GM12878 (cell line): ENCODE data around the gene NECTIN1. TPM values are rescaled to one million over a fixed set of nuclear protein-coding genes. Genes with fewer than 3 reads are reported as not detected.

Experiments
- ATAC-seq: fragments of 200-7000 bp; cut with Tn5 transposase; 3 replicates; pipeline ENCODE4 v1.9.1; 2020; ENCODE audit warnings: mild to moderate bottlenecking, moderate library complexity
- BruUV-seq: library from RNA; stranded (reverse); fragments of 400-500 nt; replicated peaks from 2 replicates; lab custom pipeline; 2021; lab: Mats Ljungman, UMichigan
- CTCF ChIA-PET: fragments of 300-600 bp; sonication (Branson Sonifier 250); formaldehyde crosslinking; extraction: SDS; loops from one replicate; lab custom pipeline; 2021; ENCODE audit warnings: inconsistent platforms; lab: Yijun Ruan, JAX
- POLR2A ChIA-PET: fragments of 350-600 bp; formaldehyde crosslinking; extraction: SDS; loops from one replicate; lab custom pipeline; 2021; ENCODE audit warnings: inconsistent platforms; lab: Charles Lee
- RAD21 ChIA-PET: fragments of 300-600 bp; sonication (Branson Sonifier 250); formaldehyde crosslinking; loops from one replicate; lab custom pipeline; 2023; ENCODE audit warnings: antibody characterized with exemption; ENCODE audit not compliant: unreplicated experiment; lab: Charles Lee
- SMC1A ChIA-PET: fragments of 300-600 bp; sonication (Branson Sonifier 250); formaldehyde crosslinking; loops from one replicate; lab custom pipeline; 2023; ENCODE audit not compliant: unreplicated experiment, uncharacterized antibody; lab: Charles Lee
- DNase-seq: peaks from one replicate; pipeline ENCODE4 v3.0.0-alpha.2; 2011; ENCODE audit warnings: low read depth, low spot score
- FAIRE-seq: peaks from 3 replicates; lab custom pipeline; 2011; peaks lifted over from hg19 to GRCh38; lab: Jason Lieb, UNC
- H2AFZ ChIP-seq: 2 replicates; pipeline ENCODE4 v1.6.0; 2011; ENCODE audit warnings: low read depth, low read length, control low read depth; ENCODE audit not compliant: control insufficient read depth
- H3K27ac ChIP-seq: 2 replicates; pipeline ENCODE4 v1.5.1; 2011; ENCODE audit warnings: control low read depth; ENCODE audit not compliant: control insufficient read depth, insufficient read depth
- H3K27me3 ChIP-seq, 2 experiments: replicated peaks in 1 of 2; 2 replicates each; pipeline versions ENCODE4 v1.6.0 to v1.6.1; 2011; ENCODE audit warnings: low read length in 1 of 2; ENCODE audit not compliant: control insufficient read depth in 2 of 2, insufficient read depth in 2 of 2
- H3K36me3 ChIP-seq, 2 experiments: 2 replicates each; pipeline ENCODE4 v1.5.1; 2011; ENCODE audit warnings: low read length in 1 of 2; ENCODE audit not compliant: control insufficient read depth in 2 of 2, insufficient read depth in 2 of 2
- H3K4me1 ChIP-seq: 2 replicates; pipeline ENCODE4 v1.6.1; 2011; ENCODE audit warnings: mild to moderate bottlenecking, low read length, moderate library complexity, mixed read lengths; ENCODE audit not compliant: control insufficient read depth, insufficient read depth
- H3K4me2 ChIP-seq: 2 replicates; pipeline ENCODE4 v1.6.0; 2011; ENCODE audit warnings: control low read depth; ENCODE audit not compliant: control insufficient read depth, insufficient read depth
- H3K4me3 ChIP-seq: fragments of 200-600 bp; sonication (generic); 2 replicates; pipeline ENCODE4 v1.5.1; 2016
- H3K79me2 ChIP-seq: 2 replicates; pipeline ENCODE4 v1.6.0; 2011; ENCODE audit warnings: low read length; ENCODE audit not compliant: control insufficient read depth, insufficient read depth
- H3K9ac ChIP-seq: 2 replicates; pipeline ENCODE4 v1.8.0; 2011; ENCODE audit warnings: low read length, control low read depth, mixed read lengths; ENCODE audit not compliant: control insufficient read depth, insufficient read depth
- H3K9me3 ChIP-seq: replicated peaks from 3 replicates; pipeline ENCODE4 v1.5.1; 2011; ENCODE audit warnings: mild to moderate bottlenecking, low read length; ENCODE audit not compliant: control insufficient read depth, insufficient read depth
- H4K20me1 ChIP-seq: 2 replicates; pipeline ENCODE4 v1.6.0; 2011; ENCODE audit not compliant: control insufficient read depth, insufficient read depth
- CHD2 ChIP-seq: IDR thresholded peaks from 2 replicates; pipeline ENCODE4 v1.6.1; 2011; ENCODE audit warnings: low read depth, low read length, improper control_type of control experiment, borderline replicate concordance
- CHD4 ChIP-seq: fragments of 200-600 bp; sonication (generic); IDR thresholded peaks from 2 replicates; pipeline ENCODE4 v1.6.1; 2016; ENCODE audit warnings: mild to moderate bottlenecking
- EGR1 ChIP-seq, 2 experiments: IDR thresholded peaks; 1 replicate in 1 of 2; 2 replicates in 1 of 2; pipeline ENCODE4 v1.6.1; 2011 to 2012; ENCODE audit warnings: low read depth in 2 of 2, low read length in 2 of 2, borderline replicate concordance in 1 of 2, mild to moderate bottlenecking in 1 of 2, moderate library complexity in 1 of 2
- GABPA ChIP-seq: IDR thresholded peaks from 2 replicates; pipeline ENCODE4 v1.6.1; 2014; ENCODE audit warnings: antibody characterized with exemption, low read depth, mild to moderate bottlenecking, inconsistent platforms
- NFIC ChIP-seq: IDR thresholded peaks from 2 replicates; pipeline ENCODE4 v1.6.1; 2012; ENCODE audit warnings: low read depth, mild to moderate bottlenecking, inconsistent platforms, low read length, moderate library complexity
- NFXL1 ChIP-seq: fragments of 450-650 bp; IDR thresholded peaks from 2 replicates; pipeline ENCODE4 v1.6.1; 2017; ENCODE audit warnings: antibody characterized with exemption, mild to moderate bottlenecking, borderline replicate concordance
- SMAD5 ChIP-seq: IDR thresholded peaks from 2 replicates; pipeline ENCODE4 v1.6.1; 2016; ENCODE audit warnings: antibody characterized with exemption, low read depth
- TCF12 ChIP-seq: IDR thresholded peaks from 2 replicates; pipeline ENCODE4 v1.6.1; 2011; ENCODE audit warnings: low read depth, mild to moderate bottlenecking, low read length
- ZNF687 ChIP-seq: fragments of 450-650 bp; IDR thresholded peaks from 2 replicates; pipeline ENCODE4 v1.6.1; 2017; ENCODE audit warnings: mild to moderate bottlenecking, moderate library complexity
- ZZZ3 ChIP-seq: IDR thresholded peaks from 2 replicates; pipeline ENCODE4 v1.6.1; 2011; ENCODE audit warnings: low read depth; ENCODE audit not compliant: control insufficient read depth, insufficient read length
- WGBS: methylation state at CpG from one replicate; pipeline ENCODE4 v1.1.6; 2016; ENCODE audit warnings: low lambda C conversion rate; ENCODE audit not compliant: insufficient replicate concordance, insufficient coverage; ENCODE audit errors: missing lambda C conversion rate; 5-methylcytosine and 5-hydroxymethylcytosine counted together
- in situ Hi-C: fragments of 300-500 bp; cut with MboI; formaldehyde crosslinking; loops from 9 replicates; pipeline ENCODE4 v1.14.3; 2018; ENCODE audit warnings: mixed read lengths
- intact Hi-C: fragments of 100-400 bp; cut with micrococcal nuclease; formaldehyde crosslinking; loops from one replicate; pipeline ENCODE4 v1.14.2; 2022; ENCODE audit not compliant: unreplicated experiment
- polyA plus RNA-seq, 11 experiments: library from polyadenylated mRNA; depleted of rRNA in 4 of 11; unstranded in 6 of 11; stranded (reverse) in 5 of 11; fragments of >200 nt; fragmentation: Nextera tagmentation in 4 of 11; fragmentation: Illumina TruSeq in 1 of 11; extraction: Ambion mirVana in 4 of 11; extraction: Trizol in 1 of 11; gene quantifications; 1 replicate in 1 of 11; 2 replicates in 10 of 11; pipeline versions ENCODE4 v1.2.1 to v1.2.3, GENCODE V29; 2011 to 2016; ENCODE audit warnings: inconsistent platforms in 2 of 11, missing spikeins in 2 of 11, low read depth in 1 of 11
- total RNA-seq, 4 experiments: library from RNA; depleted of rRNA in 3 of 4; stranded (reverse); fragments of >200 nt in 3 of 4; fragmentation: Illumina TruSeq in 1 of 4; extraction: Trizol in 1 of 4; gene quantifications; 2 replicates each; pipeline versions ENCODE4 v1.2.1 to v1.2.3, GENCODE V29; 2013 to 2021
- TF ChIP-seq, protein P1 (sequence below): fragments of 450-650 bp; IDR thresholded peaks from 2 replicates; pipeline ENCODE4 v1.6.1; 2017; ENCODE audit warnings: low read depth, mild to moderate bottlenecking, moderate library complexity

Gene NECTIN1
- total and polyA plus RNA-seq, 10 of the 15 experiments (the other 5 are each of a cell fraction or from before 2014, with no cell fraction given): 0.97 to 9.2 (median 2.3) TPM

DNA sequence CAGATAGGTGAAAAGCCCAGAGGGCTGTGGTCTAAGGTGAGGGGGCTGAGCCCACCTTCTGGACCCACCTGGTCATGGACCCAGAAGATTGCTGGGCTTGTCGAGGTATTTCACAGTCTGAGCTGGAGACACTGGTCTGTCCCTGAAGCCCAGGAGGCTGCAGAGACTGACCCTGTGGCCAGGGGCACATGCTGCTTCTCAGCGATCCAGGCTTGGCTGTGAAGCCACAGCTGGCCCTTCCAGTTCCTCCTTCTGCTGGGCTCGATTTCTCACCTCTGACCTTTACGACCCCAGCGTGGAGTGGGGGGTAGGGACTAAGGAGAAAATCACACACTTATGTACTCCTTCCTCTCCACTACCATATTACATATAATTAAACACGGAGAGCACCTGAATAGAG lies 88.5 kb downstream of the NECTIN1 start:
- SMC1A ChIA-PET: interaction anchor here (1.0 kb wide), 1 partner anchor 15 kb away, joined by 3 read pairs; no protein-coding TSS in a partner anchor
- RAD21 ChIA-PET: interaction anchor here (0.7 to 4.2 kb wide), 3 partner anchors 89 to 462 kb away, joined by 3 to 12 read pairs (median 3); partner anchors contain the start of gene NECTIN1
- in situ Hi-C loops: no loop called here

More for the DNA sequence above, 88.5 kb downstream of the NECTIN1 start:
- ATAC-seq (no peak), DNase-seq (no peak), FAIRE-seq (no peak)
- TF ChIP-seq TCF12: no peak
- TF ChIP-seq ZZZ3: no peak
- TF ChIP-seq CHD2: no peak
- no peak for TF ChIP-seq NFXL1
- no peak for TF ChIP-seq EGR1 (IDR thresholded peaks at IDR 0.05; ENCODE audit: borderline replicate concordance in 1 of 2, low read depth in 2 of 2, low read length in 2 of 2)
- TF ChIP-seq, protein P1, sequence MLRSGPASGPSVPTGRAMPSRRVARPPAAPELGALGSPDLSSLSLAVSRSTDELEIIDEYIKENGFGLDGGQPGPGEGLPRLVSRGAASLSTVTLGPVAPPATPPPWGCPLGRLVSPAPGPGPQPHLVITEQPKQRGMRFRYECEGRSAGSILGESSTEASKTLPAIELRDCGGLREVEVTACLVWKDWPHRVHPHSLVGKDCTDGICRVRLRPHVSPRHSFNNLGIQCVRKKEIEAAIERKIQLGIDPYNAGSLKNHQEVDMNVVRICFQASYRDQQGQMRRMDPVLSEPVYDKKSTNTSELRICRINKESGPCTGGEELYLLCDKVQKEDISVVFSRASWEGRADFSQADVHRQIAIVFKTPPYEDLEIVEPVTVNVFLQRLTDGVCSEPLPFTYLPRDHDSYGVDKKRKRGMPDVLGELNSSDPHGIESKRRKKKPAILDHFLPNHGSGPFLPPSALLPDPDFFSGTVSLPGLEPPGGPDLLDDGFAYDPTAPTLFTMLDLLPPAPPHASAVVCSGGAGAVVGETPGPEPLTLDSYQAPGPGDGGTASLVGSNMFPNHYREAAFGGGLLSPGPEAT: no peak
- TF ChIP-seq CHD4: no peak
- TF ChIP-seq NFIC: no peak
- TF ChIP-seq GABPA: no peak
- TF ChIP-seq SMAD5: no peak
- TF ChIP-seq ZNF687: no peak
- 13% methylated on average over 6 of the region's 6 CpGs for WGBS
- Histone ChIP-seq H3K27me3 (peaks cover 3% of the 10 kb centered on the region in 2 experiments; a peak in 3 of 4 replicates), H3K9me3 (no peaks in the 10 kb centered on the region), H4K20me1 (no peaks in the 10 kb centered on the region), H3K36me3 (no peaks in the 10 kb centered on the region), H3K27ac (no peak overlapping the region), H3K79me2 (no peaks in the 10 kb centered on the region), H3K4me1 (no peaks in the 10 kb centered on the region), H3K4me2 (no peak overlapping the region), H3K4me3 (no peak overlapping the region), H3K9ac (no peak overlapping the region), H2AFZ (no peak overlapping the region)
- intact Hi-C loops: no loop called here
- ChIA-PET POLR2A (no interaction called here), CTCF (interaction anchor here (0.7 to 4.0 kb wide), 5 partner anchors 15 to 468 kb away, joined by 3 to 21 read pairs (median 9); partner anchors contain the start of gene NECTIN1)
- no TSS peak for BruUV-seq
